HCT116 (cell line): ENCODE measurements around the gene ABCA5. TPM values are rescaled to one million over a fixed set of nuclear protein-coding genes. Genes with fewer than 3 reads are reported as not detected.

Source experiments
- ATAC-seq: fragments of 200-7000 bp; cut with Tn5 transposase; 2 replicates; pipeline ENCODE4 v1.9.1; 2020; ENCODE audit warnings: mild to moderate bottlenecking, moderate library complexity
- BruUV-seq: library from RNA; stranded (reverse); fragments of 400-500 nt; replicated peaks from 2 replicates; lab custom pipeline; 2021; lab: Mats Ljungman, UMichigan
- CTCF ChIA-PET: fragments of 300-600 bp; sonication (Branson Sonifier 250); formaldehyde crosslinking; loops from one replicate; lab custom pipeline; 2021; ENCODE audit warnings: antibody characterized with exemption; lab: Charles Lee
- POLR2A ChIA-PET: fragments of 300-600, 350-600 bp; sonication (Branson Sonifier 250); formaldehyde crosslinking; loops from one replicate; lab custom pipeline; 2021; ENCODE audit warnings: antibody characterized with exemption; lab: Charles Lee
- RAD21 ChIA-PET, 2 experiments: fragments of 300-600 bp; sonication (Branson Sonifier 250); formaldehyde crosslinking; loops; one replicate each; lab custom pipeline; 2023; ENCODE audit warnings: low total read pairs in 2 of 2; ENCODE audit not compliant: uncharacterized antibody in 2 of 2, unreplicated experiment in 2 of 2, low non-redundant PET in 1 of 2; lab: Charles Lee
- DNase-seq: peaks from one replicate; pipeline ENCODE4 v3.0.0-alpha.2; 2010; ENCODE audit warnings: low read depth, low spot score
- H2AFZ ChIP-seq: fragments of 200-600 bp; shearing (Covaris generic), sonication (generic); 2 replicates; pipeline ENCODE4 v1.6.1; 2017; ENCODE audit warnings: low read depth, mixed run types, mixed read lengths, antibody characterized with exemption, low read length; ENCODE audit not compliant: poor library complexity, severe bottlenecking
- H3K27ac ChIP-seq: 2 replicates; pipeline ENCODE4 v1.5.1; 2012; ENCODE audit warnings: low read depth, low read length
- H3K27me3 ChIP-seq: fragments of 200-600 bp; sonication (generic); 2 replicates; pipeline ENCODE4 v1.6.1; 2016; ENCODE audit warnings: mixed run types, low read length, mixed read lengths; ENCODE audit not compliant: insufficient read depth
- H3K36me3 ChIP-seq, 2 experiments: fragments of 200-500 bp in 1 of 2; fragments of 200-600 bp in 1 of 2; sonication (Bioruptor generic) in 1 of 2; sonication (generic) in 1 of 2; 2 replicates each; pipeline versions ENCODE4 v1.5.1 to v1.6.1; 2014 to 2016; ENCODE audit warnings: low read length in 2 of 2, inconsistent platforms in 1 of 2, mixed read lengths in 1 of 2, mixed run types in 1 of 2; ENCODE audit not compliant: insufficient read depth in 2 of 2, control insufficient read depth in 1 of 2
- H3K4me1 ChIP-seq, 2 experiments: fragments of 200-600 bp in 1 of 2; sonication (generic) in 1 of 2; 2 replicates each; pipeline versions ENCODE4 v1.5.1 to v1.6.1; 2012 to 2017; ENCODE audit warnings: low read length in 2 of 2, inconsistent platforms in 1 of 2, mild to moderate bottlenecking in 1 of 2, mixed read lengths in 1 of 2, mixed run types in 1 of 2, moderate library complexity in 1 of 2; ENCODE audit not compliant: insufficient read depth in 2 of 2, control insufficient read depth in 1 of 2
- H3K4me2 ChIP-seq: fragments of 200-600 bp; sonication (generic); 2 replicates; pipeline ENCODE4 v1.6.1; 2017; ENCODE audit warnings: mixed run types, low read length, mixed read lengths
- H3K4me3 ChIP-seq, 2 experiments: fragments of 200-600 bp in 1 of 2; sonication (generic) in 1 of 2; replicated peaks in 1 of 2; 2 replicates each; pipeline ENCODE4 v1.5.1; 2011 to 2016; ENCODE audit warnings: low read length in 2 of 2, control low read depth in 1 of 2, low read depth in 1 of 2, mild to moderate bottlenecking in 1 of 2, mixed read lengths in 1 of 2, mixed run types in 1 of 2
- H3K79me2 ChIP-seq: fragments of 200-600 bp; sonication (generic); 2 replicates; pipeline ENCODE4 v1.6.1; 2017; ENCODE audit warnings: mild to moderate bottlenecking, mixed run types, low read length, moderate library complexity, mixed read lengths; ENCODE audit not compliant: insufficient read depth
- H3K9ac ChIP-seq: fragments of 200-600 bp; sonication (generic); 2 replicates; pipeline ENCODE4 v1.6.1; 2016; ENCODE audit warnings: low read length, mixed read lengths
- H3K9me2 ChIP-seq: fragments of 200-600 bp; sonication (generic), shearing (Covaris generic); 2 replicates; pipeline ENCODE4 v1.6.1; 2017; ENCODE audit warnings: mixed run types, mild to moderate bottlenecking, moderate library complexity; ENCODE audit not compliant: insufficient read depth
- H3K9me3 ChIP-seq, 2 experiments: fragments of 200-500 bp in 1 of 2; fragments of 200-600 bp in 1 of 2; sonication (Bioruptor generic) in 1 of 2; sonication (generic) in 1 of 2; 2 replicates each; pipeline ENCODE4 v1.6.1; 2014 to 2017; ENCODE audit warnings: low read length in 2 of 2, mixed read lengths in 2 of 2, inconsistent platforms in 1 of 2, low read depth in 1 of 2, mild to moderate bottlenecking in 1 of 2, mixed run types in 1 of 2, moderate library complexity in 1 of 2; ENCODE audit not compliant: control insufficient read depth in 1 of 2, insufficient read depth in 1 of 2
- H4K20me1 ChIP-seq: fragments of 200-600 bp; sonication (generic), shearing (Covaris generic); 2 replicates; pipeline ENCODE4 v1.6.1; 2017; ENCODE audit warnings: mixed run types, mild to moderate bottlenecking, moderate library complexity; ENCODE audit not compliant: insufficient read depth
- CBX3 ChIP-seq: IDR thresholded peaks from 2 replicates; pipeline ENCODE4 v1.6.1; 2012; ENCODE audit warnings: low read depth
- CEBPB ChIP-seq: IDR thresholded peaks from 2 replicates; pipeline ENCODE4 v1.6.1; 2012; ENCODE audit warnings: low read depth
- CTCF ChIP-seq, 3 experiments: fragments of 200-600 bp in 1 of 3; sonication (generic) in 1 of 3; IDR thresholded peaks in 2 of 3; conservative IDR thresholded peaks in 1 of 3; 2 replicates each; pipeline ENCODE4 v1.5.1; 2012 to 2017; ENCODE audit warnings: low read depth in 2 of 3, low read length in 2 of 3, antibody characterized with exemption in 1 of 3, borderline replicate concordance in 1 of 3, control low read depth in 1 of 3, mild to moderate bottlenecking in 1 of 3, mixed read lengths in 1 of 3, mixed run types in 1 of 3, moderate library complexity in 1 of 3; ENCODE audit not compliant: insufficient read depth in 1 of 3
- EGR1 ChIP-seq: IDR thresholded peaks from 2 replicates; pipeline ENCODE4 v1.6.1; 2012; ENCODE audit warnings: low read depth
- EZH2 ChIP-seq: fragments of 200-600 bp; sonication (generic); IDR thresholded peaks from 2 replicates; pipeline ENCODE4 v1.6.1; 2017; ENCODE audit warnings: antibody characterized with exemption, mixed run types
- EZH2phosphoT487 ChIP-seq: fragments of 200-600 bp; IDR thresholded peaks from 2 replicates; pipeline ENCODE4 v1.6.1; 2018; ENCODE audit warnings: antibody characterized with exemption, borderline replicate concordance
- JUND ChIP-seq: IDR thresholded peaks from 2 replicates; pipeline ENCODE4 v1.6.1; 2012
- MAX ChIP-seq: IDR thresholded peaks from 2 replicates; pipeline ENCODE4 v1.6.1; 2012
- POLR2A ChIP-seq: IDR thresholded peaks from 2 replicates; pipeline ENCODE4 v1.7.0; 2011; ENCODE audit warnings: borderline replicate concordance; ENCODE audit not compliant: insufficient read depth, insufficient read length; ENCODE audit errors: extremely low read depth
- POLR2AphosphoS5 ChIP-seq: IDR thresholded peaks from 2 replicates; pipeline ENCODE4 v1.6.1; 2011; ENCODE audit warnings: mild to moderate bottlenecking, low read depth, low read length, moderate library complexity
- SIN3A ChIP-seq: IDR thresholded peaks from 2 replicates; pipeline ENCODE4 v1.6.1; 2012; ENCODE audit warnings: low read depth
- SP1 ChIP-seq: IDR thresholded peaks from 2 replicates; pipeline ENCODE4 v1.6.1; 2012; ENCODE audit warnings: low read depth
- SRF ChIP-seq: IDR thresholded peaks from 2 replicates; pipeline ENCODE4 v1.6.1; 2012; ENCODE audit warnings: low read depth
- TCF7L2 ChIP-seq: IDR thresholded peaks from 2 replicates; pipeline ENCODE4 v1.7.0; 2011; ENCODE audit warnings: borderline replicate concordance, inconsistent platforms; ENCODE audit not compliant: insufficient read depth, insufficient read length; ENCODE audit errors: extremely low read depth
- ZBTB33 ChIP-seq: IDR thresholded peaks from 2 replicates; pipeline ENCODE4 v1.6.1; 2011; ENCODE audit warnings: mild to moderate bottlenecking, low read length, moderate library complexity; ENCODE audit not compliant: insufficient replicate concordance; ENCODE audit errors: extremely low read depth
- ZFX ChIP-seq: fragments of 450-650 bp; IDR thresholded peaks from 2 replicates; pipeline ENCODE4 v1.6.1; 2017
- ZNF274 ChIP-seq: fragments of 200-500 bp; sonication (Bioruptor generic); IDR thresholded peaks from 2 replicates; pipeline ENCODE4 v1.6.1; 2014; ENCODE audit warnings: mild to moderate bottlenecking, low read depth, low read length, inconsistent platforms
- intact Hi-C: fragments of 100-400 bp; cut with micrococcal nuclease; formaldehyde crosslinking; loops from 2 replicates; pipeline ENCODE4 v1.10.0; 2022
- total RNA-seq: library from RNA; stranded (reverse); gene quantifications from one replicate; pipeline ENCODE4 v1.2.1, GENCODE V29; 2021; ENCODE audit not compliant: unreplicated experiment

The ABCA5 gene
- total RNA-seq, 1 experiment from 2014 or later = 6.8 TPM

DNA sequence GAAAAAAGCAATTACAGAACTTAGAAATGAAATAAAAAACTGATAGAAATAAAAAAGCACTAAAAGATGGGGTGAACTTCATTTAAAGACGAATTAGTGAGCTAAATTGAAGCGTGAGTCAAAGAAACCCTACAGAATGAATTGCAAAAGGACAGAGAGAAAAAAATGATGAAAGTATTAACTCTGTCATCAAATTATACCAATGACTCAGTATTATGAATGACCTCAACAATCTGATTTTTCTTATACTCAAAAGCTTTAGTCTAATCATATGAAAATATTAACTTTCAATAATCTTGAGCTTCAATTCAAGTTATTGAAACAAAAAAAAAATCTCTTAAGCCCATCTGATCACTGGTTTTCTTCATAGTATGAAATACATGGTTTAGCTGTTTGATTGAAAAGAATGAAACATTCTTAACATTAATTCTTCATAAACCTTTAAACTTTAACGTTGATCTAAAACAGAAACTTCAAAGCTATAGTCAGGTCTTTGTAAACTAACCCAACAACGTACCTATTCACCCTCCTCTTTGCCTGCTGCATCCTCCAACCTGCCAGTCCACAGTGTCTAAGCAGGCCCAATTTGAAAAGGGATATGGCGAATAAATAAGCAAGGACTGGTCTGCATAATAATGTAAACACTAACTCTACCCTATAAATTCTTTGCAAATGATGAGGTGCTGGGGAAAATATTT, 6.6 kb downstream of the ABCA5 start (continued):
- TF ChIP-seq MAX = no peak
- TF ChIP-seq ZFX = no peak

DNA sequence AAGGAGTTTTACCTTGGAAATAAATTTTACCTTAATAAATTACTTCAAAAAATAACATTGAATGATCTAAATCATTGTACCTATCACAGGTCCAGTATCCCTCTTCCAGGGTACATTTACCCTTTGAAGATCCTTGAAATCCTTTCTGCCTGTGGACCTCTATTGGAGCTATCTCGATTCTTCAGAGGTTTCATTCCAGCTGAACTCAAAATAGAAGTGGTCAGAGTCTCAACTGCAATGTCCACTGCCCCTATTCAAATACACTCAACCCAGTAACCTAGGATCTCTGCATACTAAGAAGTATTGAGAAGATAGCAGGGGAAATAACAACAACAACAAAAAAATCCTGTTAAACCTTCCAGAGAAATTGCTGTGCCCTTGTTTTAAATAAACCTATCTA, 9.3 kb downstream of the ABCA5 start:
- no peak for TF ChIP-seq EZH2
- TF ChIP-seq EZH2phosphoT487 = no peak
- TF ChIP-seq POLR2A = no peak
- TF ChIP-seq SP1 = no peak
- TF ChIP-seq SRF = no peak
- no peak for TF ChIP-seq JUND
- no peak for TF ChIP-seq CTCF (IDR thresholded peaks at IDR 0.05 in 2 of 3, conservative IDR thresholded peaks at IDR 0.05 in 1 of 3; ENCODE audit: borderline replicate concordance in 1 of 3, insufficient read depth in 1 of 3, low read depth in 2 of 3, low read length in 2 of 3)
- no peak for TF ChIP-seq EGR1
- no peak for TF ChIP-seq SIN3A
- no peak for TF ChIP-seq ZFX
- TF ChIP-seq POLR2AphosphoS5 = no peak
- TF ChIP-seq CEBPB = no peak
- TF ChIP-seq ZNF274 = no peak
- no peak for TF ChIP-seq ZBTB33
- TF ChIP-seq CBX3 = no peak
- no peak for TF ChIP-seq TCF7L2
- Histone ChIP-seq H3K9ac (no peak overlapping the region), H4K20me1 (no peaks in the 10 kb centered on the region), H3K9me3 (no peaks in the 10 kb centered on the region), H2AFZ (no peak overlapping the region), H3K4me3 (no peak overlapping the region), H3K36me3 (no peaks in the 10 kb centered on the region), H3K9me2 (no peaks in the 10 kb centered on the region; the same call in 1 of the 2 replicates), H3K27me3 (no peaks in the 10 kb centered on the region), H3K27ac (no peak overlapping the region), H3K4me2 (no peak overlapping the region), H3K79me2 (no peaks in the 10 kb centered on the region), H3K4me1 (no peaks in the 10 kb centered on the region)
- POLR2A ChIA-PET = no interaction called here
- no TSS peak for BruUV-seq
- ATAC-seq = no peak
- intact Hi-C loops = loop anchor here (5.0 kb wide), 1 partner anchor 50 kb away; no protein-coding TSS in a partner anchor
- RAD21 ChIA-PET = no interaction called here
- DNase-seq = no peak
- CTCF ChIA-PET = no interaction called here
